Caco-2 (cell line): ENCODE measurements around the gene KRT6A. TPM values are rescaled to one million over a fixed set of nuclear protein-coding genes. Genes with fewer than 3 reads are reported as not detected.

Experiments used
- BruUV-seq: library from RNA; stranded (reverse); fragments of 400-500 nt; replicated peaks from 2 replicates; lab custom pipeline; 2021; lab: Mats Ljungman, UMichigan
- CTCF ChIA-PET: fragments of 300-600 bp; sonication (Branson Sonifier 250); formaldehyde crosslinking; loops from one replicate; lab custom pipeline; 2022; ENCODE audit warnings: antibody characterized with exemption; lab: Charles Lee
- POLR2A ChIA-PET: fragments of 300-600 bp; sonication (Branson Sonifier 250); formaldehyde crosslinking; loops from one replicate; lab custom pipeline; 2022; ENCODE audit warnings: antibody characterized with exemption; lab: Charles Lee
- DNase-seq, 2 experiments: peaks; one replicate each; pipeline versions ENCODE4 v3.0.0 to v3.0.0-alpha.2; 2020 to 2022
- H3K27me3 ChIP-seq: replicated peaks from 2 replicates; pipeline ENCODE4 v1.6.0; 2011; ENCODE audit warnings: low read length; ENCODE audit not compliant: control insufficient read depth, insufficient read depth
- H3K36me3 ChIP-seq: 2 replicates; pipeline ENCODE4 v1.5.1; 2011; ENCODE audit warnings: low read length; ENCODE audit not compliant: control insufficient read depth, insufficient read depth
- H3K4me1 ChIP-seq: fragments of 250-450 bp; sonication (Bioruptor Pico); 2 replicates; pipeline ENCODE4 v1.5.1; 2020; ENCODE audit warnings: mild to moderate bottlenecking
- H3K4me3 ChIP-seq: 2 replicates; pipeline ENCODE4 v1.5.1; 2011; ENCODE audit warnings: low read depth, mild to moderate bottlenecking, control low read depth, low read length
- H3K9me3 ChIP-seq: fragments of 250-450 bp; sonication (Bioruptor Pico); 2 replicates; pipeline ENCODE4 v1.5.1; 2020; ENCODE audit warnings: mild to moderate bottlenecking, moderate library complexity
- H3K27ac Mint-ChIP-seq: one replicate; pipeline ENCODE4 v1.8.0; 2022; ENCODE audit warnings: mixed read lengths; ENCODE audit not compliant: unreplicated experiment
- H3K27me3 Mint-ChIP-seq: one replicate; pipeline ENCODE4 v1.8.0; 2022; ENCODE audit warnings: mixed read lengths; ENCODE audit not compliant: insufficient read depth, unreplicated experiment
- H3K36me3 Mint-ChIP-seq: one replicate; pipeline ENCODE4 v1.8.0; 2022; ENCODE audit warnings: mild to moderate bottlenecking, mixed read lengths; ENCODE audit not compliant: insufficient read depth, unreplicated experiment
- H3K4me1 Mint-ChIP-seq: one replicate; pipeline ENCODE4 v1.8.0; 2022; ENCODE audit warnings: low read depth, mixed read lengths; ENCODE audit not compliant: unreplicated experiment
- H3K4me3 Mint-ChIP-seq: one replicate; pipeline ENCODE4 v1.8.0; 2022; ENCODE audit warnings: mild to moderate bottlenecking, moderate library complexity, mixed read lengths; ENCODE audit not compliant: unreplicated experiment
- H3K9me3 Mint-ChIP-seq: one replicate; pipeline ENCODE4 v1.8.0; 2022; ENCODE audit warnings: mixed read lengths; ENCODE audit not compliant: unreplicated experiment
- intact Hi-C: fragments of 100-400 bp; cut with micrococcal nuclease; formaldehyde crosslinking; loops from one replicate; pipeline ENCODE4 v1.10.0; 2022; ENCODE audit not compliant: unreplicated experiment
- total RNA-seq: library from RNA; stranded (reverse); gene quantifications from 2 replicates; pipeline ENCODE4 v1.2.3, GENCODE V29; 2022
- TF ChIP-seq, protein P1 (sequence below), 2 experiments: fragments of 200-600 bp in 1 of 2; IDR thresholded peaks; 1 replicate in 1 of 2; 2 replicates in 1 of 2; pipeline versions ENCODE4 v1.5.1 to v1.8.0; 2011 to 2022; ENCODE audit warnings: antibody characterized with exemption in 1 of 2, control low read depth in 1 of 2, inconsistent platforms in 1 of 2, low read depth in 1 of 2, low read length in 1 of 2, mild to moderate bottlenecking in 1 of 2, moderate library complexity in 1 of 2; ENCODE audit not compliant: insufficient read depth in 1 of 2, severe bottlenecking in 1 of 2, unreplicated experiment in 1 of 2

Gene KRT6A
- total RNA-seq, 1 experiment from 2014 or later: 0.14 TPM

DNA sequence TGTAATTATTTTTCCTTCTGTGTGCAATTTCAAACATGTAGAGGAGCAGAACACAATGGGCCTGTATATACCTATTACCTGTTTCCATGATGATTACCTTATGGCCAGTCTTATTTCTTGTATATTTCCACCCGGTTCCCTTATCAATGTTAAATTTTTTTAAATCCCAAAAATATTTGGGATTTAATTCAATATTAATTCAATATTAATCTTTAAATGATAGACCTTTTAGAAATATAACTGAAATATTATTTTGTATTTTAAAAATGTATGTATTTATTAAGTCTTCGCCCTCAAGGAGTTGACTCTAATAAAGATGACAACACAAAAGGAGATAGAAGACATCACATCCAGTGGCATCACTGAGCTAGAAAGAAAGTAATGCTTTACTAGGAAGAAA lies 18.8 kb downstream of the KRT6A start:
- Histone ChIP-seq H3K27me3 (no peaks in the 10 kb centered on the region), H3K4me3 (no peak overlapping the region), H3K36me3 (no peaks in the 10 kb centered on the region), H3K9me3 (no peaks in the 10 kb centered on the region), H3K4me1 (no peaks in the 10 kb centered on the region)
- Mint-ChIP-seq H3K36me3 (no peaks in the 10 kb centered on the region), H3K9me3 (peaks cover 21% of the 10 kb centered on the region), H3K4me1 (no peaks in the 10 kb centered on the region), H3K27me3 (peaks cover 7% of the 10 kb centered on the region), H3K27ac (no peak overlapping the region), H3K4me3 (no peak overlapping the region)
- intact Hi-C loops: no loop called here
- BruUV-seq: no TSS peak
- ChIA-PET POLR2A (no interaction called here), CTCF (no interaction called here)
- TF ChIP-seq, protein P1, sequence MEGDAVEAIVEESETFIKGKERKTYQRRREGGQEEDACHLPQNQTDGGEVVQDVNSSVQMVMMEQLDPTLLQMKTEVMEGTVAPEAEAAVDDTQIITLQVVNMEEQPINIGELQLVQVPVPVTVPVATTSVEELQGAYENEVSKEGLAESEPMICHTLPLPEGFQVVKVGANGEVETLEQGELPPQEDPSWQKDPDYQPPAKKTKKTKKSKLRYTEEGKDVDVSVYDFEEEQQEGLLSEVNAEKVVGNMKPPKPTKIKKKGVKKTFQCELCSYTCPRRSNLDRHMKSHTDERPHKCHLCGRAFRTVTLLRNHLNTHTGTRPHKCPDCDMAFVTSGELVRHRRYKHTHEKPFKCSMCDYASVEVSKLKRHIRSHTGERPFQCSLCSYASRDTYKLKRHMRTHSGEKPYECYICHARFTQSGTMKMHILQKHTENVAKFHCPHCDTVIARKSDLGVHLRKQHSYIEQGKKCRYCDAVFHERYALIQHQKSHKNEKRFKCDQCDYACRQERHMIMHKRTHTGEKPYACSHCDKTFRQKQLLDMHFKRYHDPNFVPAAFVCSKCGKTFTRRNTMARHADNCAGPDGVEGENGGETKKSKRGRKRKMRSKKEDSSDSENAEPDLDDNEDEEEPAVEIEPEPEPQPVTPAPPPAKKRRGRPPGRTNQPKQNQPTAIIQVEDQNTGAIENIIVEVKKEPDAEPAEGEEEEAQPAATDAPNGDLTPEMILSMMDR (IDR thresholded peaks at IDR 0.05; ENCODE audit: insufficient read depth in 1 of 2, low read depth in 1 of 2, low read length in 1 of 2, severe bottlenecking in 1 of 2, unreplicated experiment in 1 of 2): no peak
- no peak for DNase-seq

DNA sequence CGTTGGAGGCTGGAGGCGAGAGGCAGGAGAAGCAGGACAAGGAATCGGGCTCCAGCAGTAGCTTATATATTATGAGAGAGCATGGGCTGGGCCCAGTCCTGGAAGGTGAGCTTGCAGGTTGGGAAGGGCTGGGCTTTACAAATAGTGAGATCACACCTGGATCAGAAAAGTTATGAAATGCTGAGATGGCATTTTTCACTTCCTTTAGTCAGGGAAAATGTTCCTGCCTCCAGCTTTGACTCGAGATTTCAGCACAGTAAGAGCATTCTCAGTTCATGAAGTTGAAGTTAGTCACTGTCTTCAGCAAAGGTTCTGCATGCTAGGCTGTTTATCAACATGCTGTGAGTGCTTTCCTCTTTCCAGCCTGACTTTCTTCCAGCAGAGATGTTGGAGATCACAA lies 19.3 kb downstream of the KRT6A start, which contains the start of gene KRT6C:
Gene KRT6C, minus strand, starts transcription at position 38 of the 400 bp plus-strand sequence. CDS start 68 bp downstream, outside the sequence.
- no peak within 1 kb of the TSS for H3K27ac Mint-ChIP-seq
- no peak for DNase-seq

DNA sequence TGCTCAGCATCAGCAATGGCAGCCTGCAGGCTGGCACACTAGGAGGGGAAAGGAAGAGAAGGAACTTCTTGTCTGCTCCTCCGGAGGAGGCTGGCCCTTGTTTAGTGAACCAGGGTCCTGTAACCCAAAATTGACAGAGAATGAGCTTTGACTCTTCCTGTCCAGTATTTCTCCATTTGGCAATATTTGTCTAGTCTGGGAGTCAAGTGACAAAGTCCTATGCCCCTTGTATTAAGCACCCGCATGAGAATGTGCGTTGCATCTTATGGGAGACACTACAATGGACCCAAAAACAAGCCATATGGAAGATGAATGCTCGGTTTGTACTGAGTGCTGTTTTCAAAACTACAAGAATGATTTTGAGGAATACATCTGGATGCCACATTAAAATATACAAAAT lies 23.2 kb downstream of the KRT6A start:
- Histone ChIP-seq H3K27me3 (no peaks in the 10 kb centered on the region), H3K4me1 (no peaks in the 10 kb centered on the region), H3K4me3 (no peak overlapping the region), H3K9me3 (no peaks in the 10 kb centered on the region), H3K36me3 (no peaks in the 10 kb centered on the region)
- DNase-seq: no peak
- TF ChIP-seq, protein P1 (IDR thresholded peaks at IDR 0.05; ENCODE audit: insufficient read depth in 1 of 2, low read depth in 1 of 2, low read length in 1 of 2, severe bottlenecking in 1 of 2, unreplicated experiment in 1 of 2): no peak
- no peaks in the 10 kb centered on the region for H3K9me3 Mint-ChIP-seq
- no peak overlapping the region for H3K4me3 Mint-ChIP-seq
- no TSS peak for BruUV-seq
- H3K27ac Mint-ChIP-seq: no peak overlapping the region
- H3K36me3 Mint-ChIP-seq: no peaks in the 10 kb centered on the region
- ChIA-PET CTCF (interaction anchor here (1.3 kb wide), 1 partner anchor 74 kb away, joined by 3 read pairs; no protein-coding TSS in a partner anchor), POLR2A (no interaction called here)
- peaks cover 14% of the 10 kb centered on the region for H3K27me3 Mint-ChIP-seq
- no peaks in the 10 kb centered on the region for H3K4me1 Mint-ChIP-seq
- intact Hi-C loops: no loop called here

More for the DNA sequence above, 19.3 kb downstream of the KRT6A start, which contains the start of gene KRT6C:
- intact Hi-C loops: no loop called here
- ChIA-PET CTCF (no interaction called here), POLR2A (no interaction called here)
- H3K4me1 Mint-ChIP-seq: no peaks in the 10 kb centered on the region
- peaks cover 18% of the 10 kb centered on the region for H3K9me3 Mint-ChIP-seq
- peaks cover 8% of the 10 kb centered on the region for H3K27me3 Mint-ChIP-seq
- no peaks in the 10 kb centered on the region for H3K36me3 ChIP-seq
- no TSS peak for BruUV-seq
- H3K4me1 ChIP-seq: no peaks in the 10 kb centered on the region
- no peaks in the 10 kb centered on the region for H3K9me3 ChIP-seq
- H3K4me3 Mint-ChIP-seq: no peak within 1 kb of the TSS
- H3K27me3 ChIP-seq: no peaks in the 10 kb centered on the region
- H3K4me3 ChIP-seq: no peak within 1 kb of the TSS
- TF ChIP-seq, protein P1 (IDR thresholded peaks at IDR 0.05; ENCODE audit: insufficient read depth in 1 of 2, low read depth in 1 of 2, low read length in 1 of 2, severe bottlenecking in 1 of 2, unreplicated experiment in 1 of 2): no peak
- H3K36me3 Mint-ChIP-seq: no peaks in the 10 kb centered on the region
